ENCODE results near the gene MCCD1.
A peak's percentile ranks its signal among the peaks of the same experiment; 100 is the strongest.
"Not testable (repeated sequence)": the region's sequence is repeated elsewhere in the genome, so short reads cannot be mapped to it uniquely, and the experiment has no call there.

The MCCD1 gene, protein sequence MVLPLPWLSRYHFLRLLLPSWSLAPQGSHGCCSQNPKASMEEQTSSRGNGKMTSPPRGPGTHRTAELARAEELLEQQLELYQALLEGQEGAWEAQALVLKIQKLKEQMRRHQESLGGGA

GRCh38 chr6:31528821-31529328 is at the start of gene MCCD1:
MCCD1 (plus strand) TSS chr6:31528962; CDS start chr6:31529015, 53 bp downstream.
- no peak for DNase-seq (ENCODE audit: low read depth)

- DNase-seq (ENCODE audit: low read depth): no peak
Observed at GRCh38 chr6:31479151-31479932, 49.4 kb upstream of the MCCD1 start.

GRCh38 chr6:31479933-31480535 is 48.7 kb upstream of the MCCD1 start:
- DNase-seq (ENCODE audit: low read depth): no peak

DNA sequence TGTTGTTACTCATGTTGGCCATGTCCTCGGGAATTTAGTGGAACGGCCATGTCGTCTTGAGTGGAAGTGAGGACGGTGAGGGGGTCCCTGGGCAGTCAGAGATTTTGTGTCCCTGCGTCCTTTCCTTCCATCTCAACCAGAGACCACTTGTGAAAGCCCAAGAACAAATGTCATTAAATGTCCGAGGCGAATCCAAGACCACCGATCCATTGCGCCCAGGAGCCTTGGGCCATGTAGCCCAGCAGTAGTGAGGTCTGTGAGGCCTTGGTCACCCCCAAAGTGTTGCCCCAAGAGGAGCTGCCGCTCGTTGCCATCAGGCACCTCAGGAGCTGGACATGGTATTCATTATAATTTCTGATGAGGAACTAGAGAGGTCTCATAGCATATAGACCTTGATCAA is 48.2 kb upstream of the MCCD1 start:
- no peak for DNase-seq (ENCODE audit: low read depth)

DNA sequence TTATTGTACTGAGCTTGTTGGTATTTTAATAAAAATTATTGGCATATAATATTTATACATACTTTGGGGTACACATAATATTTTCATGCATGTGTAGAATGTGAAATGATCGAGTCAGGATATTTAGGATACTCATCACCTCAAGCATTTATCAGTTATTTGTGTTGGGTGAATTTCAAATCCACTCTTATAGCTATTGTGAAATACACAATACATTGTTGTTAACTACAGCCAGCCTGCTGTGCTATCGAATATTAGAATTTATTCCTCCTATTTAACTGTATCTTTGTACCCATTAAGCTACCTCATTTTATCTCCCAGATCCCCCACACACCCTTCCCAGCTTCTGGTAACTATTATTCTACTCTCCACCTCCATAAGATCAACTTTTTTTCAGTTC is 45.4 kb upstream of the MCCD1 start:
- no peak for DNase-seq (ENCODE audit: low read depth)

- DNase-seq (ENCODE audit: low read depth): no peak
Observed at GRCh38 chr6:31485055-31485454, 43.7 kb upstream of the MCCD1 start.

GRCh38 chr6:31486065-31486837 is 42.5 kb upstream of the MCCD1 start:
- not testable (repeated sequence) for DNase-seq (ENCODE audit: low read depth)

DNA sequence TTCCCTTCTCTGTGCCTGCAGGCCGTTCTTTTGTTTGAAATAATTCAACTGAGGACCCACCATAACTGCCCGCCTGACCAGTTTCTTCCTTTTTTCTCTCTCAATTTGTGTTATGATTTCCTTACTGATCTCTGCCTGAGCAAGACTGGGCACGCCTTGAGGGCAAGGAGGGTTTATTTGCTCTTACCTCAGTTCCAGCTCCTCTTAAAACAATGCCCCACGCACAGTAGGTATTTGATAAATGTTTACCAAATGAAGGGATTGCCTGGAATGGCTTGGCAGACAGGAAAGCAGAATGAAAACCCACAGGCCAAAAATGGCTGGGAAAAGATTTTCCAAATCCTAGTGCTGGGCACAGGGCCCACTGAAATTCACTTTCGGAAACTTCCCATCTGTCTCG is 41.1 kb upstream of the MCCD1 start:
- not testable (repeated sequence) for DNase-seq (ENCODE audit: low read depth)

DNA sequence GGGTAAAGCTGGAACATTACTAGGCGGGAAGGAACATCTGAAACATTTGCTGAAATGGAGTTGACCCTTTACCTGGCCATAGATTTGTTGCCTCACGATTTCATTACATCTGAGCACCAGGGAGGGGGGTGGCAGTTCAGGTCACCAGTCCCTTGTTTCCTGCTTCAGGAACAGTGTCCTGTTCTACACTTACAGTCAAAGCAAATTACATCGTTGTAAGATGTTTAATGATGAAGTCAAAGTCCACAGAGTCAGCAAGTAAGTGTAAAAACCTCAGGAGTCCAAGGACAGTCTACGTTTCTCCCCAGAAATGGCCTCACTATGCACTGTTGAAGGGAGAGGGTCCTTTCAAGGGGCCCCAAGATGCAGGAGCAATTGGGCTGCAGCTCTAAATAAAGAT is 39.7 kb upstream of the MCCD1 start:
- no peak for DNase-seq (ENCODE audit: low read depth)

- no peak for DNase-seq (ENCODE audit: low read depth)
Observed at GRCh38 chr6:31490115-31490873, 38.5 kb upstream of the MCCD1 start.

GRCh38 chr6:31493550-31493874 is 35.2 kb upstream of the MCCD1 start:
- not testable (repeated sequence) for DNase-seq (ENCODE audit: low read depth)

GRCh38 chr6:31493875-31494694 is 34.7 kb upstream of the MCCD1 start:
- DNase-seq (ENCODE audit: low read depth): peak; percentile 63

- DNase-seq (ENCODE audit: low read depth): no peak
Observed at GRCh38 chr6:31495580-31495979, 33.2 kb upstream of the MCCD1 start.

GRCh38 chr6:31496826-31497225 is 31.9 kb upstream of the MCCD1 start:
- DNase-seq (ENCODE audit: low read depth): not testable (repeated sequence)

- DNase-seq (ENCODE audit: low read depth): peak; percentile 76
Observed at GRCh38 chr6:31497531-31498476, 31.0 kb upstream of the MCCD1 start, which contains the start of gene MICB. MICB (plus strand) TSS chr6:31498145; CDS start chr6:31498194, 49 bp downstream.

GRCh38 chr6:31498748-31499147 is 30.0 kb upstream of the MCCD1 start:
- DNase-seq (ENCODE audit: low read depth): no peak

DNA sequence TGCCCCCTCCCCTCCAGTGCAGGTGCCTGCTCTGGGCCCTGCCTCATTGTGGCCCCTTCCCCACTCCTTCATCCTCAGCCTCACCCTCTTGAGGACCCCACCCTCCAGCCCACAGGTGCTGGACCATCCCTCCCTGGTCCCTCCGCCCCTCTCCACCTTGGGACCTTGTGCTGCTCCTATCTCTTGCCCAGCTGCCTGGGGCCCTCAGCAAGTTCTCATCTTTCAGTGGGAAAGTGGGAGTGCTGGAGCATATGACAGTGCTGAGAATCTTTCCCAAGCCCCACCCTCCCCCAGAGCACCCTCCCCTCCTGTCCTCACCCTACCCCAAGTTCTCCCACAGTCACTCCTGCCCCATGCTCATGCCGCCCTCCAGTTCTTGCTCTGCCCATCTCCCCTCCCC is 29.1 kb upstream of the MCCD1 start:
- DNase-seq (ENCODE audit: low read depth): not testable (repeated sequence)

DNA sequence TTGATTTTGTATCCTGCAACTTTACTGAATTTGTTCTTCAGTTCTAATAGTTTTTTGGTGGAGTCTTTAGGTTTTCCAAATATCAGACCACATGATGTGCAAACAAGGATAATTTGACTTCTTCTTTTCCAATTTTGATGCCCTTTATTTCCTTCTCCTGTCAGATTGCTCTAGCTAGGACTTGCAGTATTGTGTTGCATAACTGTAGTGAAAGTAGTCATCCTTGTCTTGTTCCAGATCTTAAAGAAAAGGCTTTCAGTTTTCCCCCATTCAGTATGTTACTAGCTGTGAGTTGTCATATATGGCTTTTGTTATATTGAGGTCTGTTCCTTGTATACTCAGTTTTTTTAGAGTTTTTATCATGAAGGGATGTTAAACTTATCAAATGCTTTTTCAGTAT is 26.2 kb upstream of the MCCD1 start:
- no peak for DNase-seq (ENCODE audit: low read depth)

DNA sequence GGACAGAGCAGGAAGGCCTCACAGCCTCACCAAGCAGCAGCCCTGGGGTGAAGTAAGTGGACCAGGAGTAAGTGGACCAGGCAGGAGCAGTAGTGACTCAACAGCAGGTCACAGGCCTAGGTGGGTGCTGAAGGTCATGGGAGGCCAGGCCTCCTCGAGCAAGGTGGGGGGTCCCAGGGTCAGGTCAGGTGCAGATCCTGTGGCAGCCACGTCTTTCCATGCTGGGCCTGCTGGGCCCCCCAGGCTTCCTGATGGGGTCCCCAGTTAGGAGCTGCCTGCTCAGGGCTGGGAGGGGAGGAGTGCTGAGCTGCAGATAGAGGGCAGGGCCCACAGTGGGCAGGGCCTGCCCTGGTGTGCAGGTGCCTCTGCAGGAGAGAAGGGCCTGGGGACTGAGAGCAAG is 19.7 kb upstream of the MCCD1 start:
- not testable (repeated sequence) for DNase-seq (ENCODE audit: low read depth)

- DNase-seq (ENCODE audit: low read depth): no peak
Observed at GRCh38 chr6:31510007-31510406, 18.8 kb upstream of the MCCD1 start.

All from stimulated activated CD8-positive, alpha-beta memory T cell treated with anti-CD3 and anti-CD28 coated beads, Interleukin-12 subunit alpha, Interleukin-12 subunit beta, amount 100 ng/mL, for 1 hour (primary cell).